ENCODE data around the gene EXOSC1. TPM values are rescaled to one million over a fixed set of nuclear protein-coding genes. Genes with fewer than 3 reads are reported as not detected.

Gene EXOSC1
- polyA plus RNA-seq, 1 of the 3 experiments (the other 2 are of a cell fraction) = 49.0 TPM

- Histone ChIP-seq H3K79me2 (ENCODE audit: insufficient read depth) (no peaks in the 10 kb centered on the region), H3K9me2 (no peaks in the 10 kb centered on the region), H3K9me3 (no peaks in the 10 kb centered on the region), H3K4me3 (ENCODE audit: low read depth in 2 of 2, low read length in 1 of 2) (no peak overlapping the region), H3K27me3 (ENCODE audit: insufficient read depth) (no peaks in the 10 kb centered on the region), H2AFZ (ENCODE audit: low read depth) (no peak overlapping the region), H3K27ac (ENCODE audit: low read depth in 2 of 2, low read length in 1 of 2) (no peak overlapping the region), H3K4me1 (ENCODE audit: control insufficient read depth in 1 of 2, insufficient read depth in 2 of 2, low read depth in 1 of 2, low read length in 1 of 2) (no peaks in the 10 kb centered on the region), H3K9ac (no peak overlapping the region), H3F3A (replicated peaks; ENCODE audit: insufficient read depth) (no peaks in the 10 kb centered on the region), H3K4me2 (no peak overlapping the region), H4K20me1 (ENCODE audit: insufficient read depth) (no peaks in the 10 kb centered on the region), H3K36me3 (replicated peaks in 1 of 2; ENCODE audit: control insufficient read depth in 1 of 2, insufficient read depth in 2 of 2, low read length in 1 of 2) (peaks cover 29 to 51% of the 10 kb centered on the region in 2 experiments)
- no peak for DNase-seq
- CTCF ChIA-PET = no interaction called here
- no peak for TF ChIP-seq SIN3A (IDR thresholded peaks at IDR 0.05; ENCODE audit: borderline replicate concordance, low read depth, low read length)
- TF ChIP-seq TAF1 (IDR thresholded peaks at IDR 0.05; ENCODE audit: borderline replicate concordance, low read depth, low read length) = no peak
- TF ChIP-seq NFIC (IDR thresholded peaks at IDR 0.05; ENCODE audit: borderline replicate concordance) = no peak
- POLR2A ChIA-PET = interaction anchor here (1.1 kb wide), 1 partner anchor 13 kb away, joined by 4 read pairs; the partner anchor contains the start of gene RRP12
- WGBS (ENCODE audit: low lambda C conversion rate) = 98% methylated on average over 5 of the region's 5 CpGs
These were observed 57.7 kb downstream of the EXOSC1 start for GRCh38 chr10:97388152-97388551.

Small RNAs within 50 kb of the gene (small RNA-seq; reads per million reads assigned to genes)
- gene RF00019 = 0 reads per million in 7 experiments

Other genes with a start within 250 kb of the EXOSC1 start
- gene ARHGAP19, start 153.4 kb downstream of the EXOSC1 start, polyA plus RNA-seq (2012; rRNA removed) = 3.8 and 4.5 TPM in 2 replicates
- gene FRAT1, start 126.7 kb downstream of the EXOSC1 start, polyA plus RNA-seq (2012; rRNA removed) = 1.3 and 1.8 TPM in 2 replicates
- 2.3 and 2.4 TPM in 2 replicates for gene FRAT2, start 111.3 kb downstream of the EXOSC1 start, polyA plus RNA-seq (2012; rRNA removed)
- gene RRP12, start 44.7 kb downstream of the EXOSC1 start, polyA plus RNA-seq (2012; rRNA removed) = 40.9 and 46.4 TPM in 2 replicates
- gene PGAM1, start 19.8 kb downstream of the EXOSC1 start, polyA plus RNA-seq (2012; rRNA removed) = 398 and 419 TPM in 2 replicates
- gene ZDHHC16, start 169 bp upstream of the EXOSC1 start, polyA plus RNA-seq (2012; rRNA removed) = 71.5 and 84.2 TPM in 2 replicates
- gene MMS19, start 52.4 kb upstream of the EXOSC1 start, polyA plus RNA-seq (2012; rRNA removed) = 56.9 and 83.9 TPM in 2 replicates
- gene UBTD1, start 52.9 kb upstream of the EXOSC1 start, polyA plus RNA-seq (2012; rRNA removed) = 37.9 and 38.8 TPM in 2 replicates
- gene ANKRD2, start 126.8 kb upstream of the EXOSC1 start, polyA plus RNA-seq (2012; rRNA removed) = 0.72 and 0.99 TPM in 2 replicates
- gene HOGA1, start 138.4 kb upstream of the EXOSC1 start, polyA plus RNA-seq (2012; rRNA removed) = 2.9 and 4.8 TPM in 2 replicates
- 0.07 and 0.19 TPM in 2 replicates for gene C10orf62, start 143.7 kb upstream of the EXOSC1 start, polyA plus RNA-seq (2012; rRNA removed)
- 31.4 and 31.7 TPM in 2 replicates for gene MORN4, start 187.5 kb upstream of the EXOSC1 start, polyA plus RNA-seq (2012; rRNA removed)
- 23.8 and 31.4 TPM in 2 replicates for gene PI4K2A, start 194.7 kb upstream of the EXOSC1 start, polyA plus RNA-seq (2012; rRNA removed)
- gene AVPI1, start 241.2 kb upstream of the EXOSC1 start, polyA plus RNA-seq (2012; rRNA removed) = 6.3 and 7.0 TPM in 2 replicates